Adipocyte (in vitro differentiated cells): ENCODE measurements around the gene LCN15.
"Not testable (repeated sequence)": the region's sequence is repeated elsewhere in the genome, so short reads cannot be mapped to it uniquely, and the experiment has no call there.

Source experiments
- DNase-seq: peaks from one replicate; pipeline ENCODE4 v3.0.0-alpha.2; 2015; ENCODE audit warnings: low read depth
- H3K27me3 ChIP-seq: replicated peaks from 2 replicates; pipeline ENCODE4 v1.7.0; 2013; ENCODE audit warnings: mild to moderate bottlenecking, low read length, moderate library complexity; ENCODE audit not compliant: control insufficient read depth, insufficient read depth
- H3K36me3 ChIP-seq: 2 replicates; pipeline ENCODE4 v1.7.0; 2013; ENCODE audit warnings: low read length, mild to moderate bottlenecking, moderate library complexity; ENCODE audit not compliant: control insufficient read depth, insufficient read depth, severe bottlenecking
- H3K4me1 ChIP-seq: 2 replicates; pipeline ENCODE4 v1.7.0; 2013; ENCODE audit warnings: mild to moderate bottlenecking, low read length, moderate library complexity; ENCODE audit not compliant: control insufficient read depth, insufficient read depth
- H3K4me3 ChIP-seq: 2 replicates; pipeline ENCODE4 v1.7.0; 2013; ENCODE audit warnings: mild to moderate bottlenecking, low read length, moderate library complexity
- H3K9ac ChIP-seq: 2 replicates; pipeline ENCODE4 v1.7.0; 2013; ENCODE audit warnings: mild to moderate bottlenecking, low read length, moderate library complexity
- H3K9me3 ChIP-seq: 2 replicates; pipeline ENCODE4 v1.7.0; 2013; ENCODE audit warnings: mild to moderate bottlenecking, low read length, moderate library complexity; ENCODE audit not compliant: control insufficient read depth

Gene LCN15

GRCh38 chr9:136759001-136759400 lies 5.3 kb downstream of the LCN15 start:
- DNase-seq, result no peak
- no peaks in the 10 kb centered on the region for H3K36me3 ChIP-seq
- peaks cover 13% of the 10 kb centered on the region for H3K9me3 ChIP-seq
- no peaks in the 10 kb centered on the region for H3K4me1 ChIP-seq
- no peak overlapping the region for H3K9ac ChIP-seq
- H3K4me3 ChIP-seq, result no peak overlapping the region
- peaks cover 21% of the 10 kb centered on the region for H3K27me3 ChIP-seq

GRCh38 chr9:136757751-136758140 lies 6.6 kb downstream of the LCN15 start:
- Histone ChIP-seq H3K4me3 (no peak overlapping the region), H3K9me3 (peaks cover 17% of the 10 kb centered on the region), H3K4me1 (no peaks in the 10 kb centered on the region), H3K36me3 (no peaks in the 10 kb centered on the region), H3K9ac (no peak overlapping the region), H3K27me3 (peaks cover 22% of the 10 kb centered on the region)
- DNase-seq, result no peak

GRCh38 chr9:136757328-136757727 lies 7.0 kb downstream of the LCN15 start:
- Histone ChIP-seq H3K4me1 (no peaks in the 10 kb centered on the region), H3K36me3 (no peaks in the 10 kb centered on the region), H3K9me3 (peaks cover 20% of the 10 kb centered on the region), H3K4me3 (no peak overlapping the region), H3K9ac (no peak overlapping the region), H3K27me3 (peaks cover 23% of the 10 kb centered on the region)
- no peak for DNase-seq

GRCh38 chr9:136756836-136757235 lies 7.5 kb downstream of the LCN15 start:
- DNase-seq, result no peak
- Histone ChIP-seq H3K9ac (no peak overlapping the region), H3K9me3 (peaks cover 25% of the 10 kb centered on the region), H3K4me3 (no peak overlapping the region), H3K36me3 (no peaks in the 10 kb centered on the region), H3K27me3 (peaks cover 27% of the 10 kb centered on the region), H3K4me1 (no peaks in the 10 kb centered on the region)

GRCh38 chr9:136756134-136756438 lies 8.2 kb downstream of the LCN15 start:
- Histone ChIP-seq H3K4me3 (no peak overlapping the region), H3K9me3 (peaks cover 32% of the 10 kb centered on the region), H3K4me1 (no peaks in the 10 kb centered on the region), H3K9ac (no peak overlapping the region), H3K27me3 (peaks cover 27% of the 10 kb centered on the region), H3K36me3 (no peaks in the 10 kb centered on the region)
- no peak for DNase-seq

GRCh38 chr9:136755302-136756133 lies 8.8 kb downstream of the LCN15 start:
- not testable (repeated sequence) for H3K36me3 ChIP-seq, H3K9ac ChIP-seq, H3K4me3 ChIP-seq, H3K4me1 ChIP-seq, DNase-seq
- H3K9me3 ChIP-seq, result peaks cover 33% of the 10 kb centered on the region
- H3K27me3 ChIP-seq, result peaks cover 27% of the 10 kb centered on the region

- Histone ChIP-seq H3K9ac (no peak overlapping the region), H3K4me1 (no peaks in the 10 kb centered on the region), H3K4me3 (no peak overlapping the region), H3K36me3 (no peaks in the 10 kb centered on the region), H3K9me3 (peaks cover 33% of the 10 kb centered on the region), H3K27me3 (peaks cover 23% of the 10 kb centered on the region)
- DNase-seq, result no peak
Observed at GRCh38 chr9:136754626-136755301, 9.6 kb downstream of the LCN15 start.

- Histone ChIP-seq H3K9me3 (peaks cover 33% of the 10 kb centered on the region), H3K4me3 (no peak overlapping the region), H3K27me3 (peaks cover 22% of the 10 kb centered on the region), H3K9ac (no peak overlapping the region), H3K36me3 (no peaks in the 10 kb centered on the region), H3K4me1 (no peaks in the 10 kb centered on the region)
- no peak for DNase-seq
Observed at GRCh38 chr9:136754059-136754572, 10.2 kb downstream of the LCN15 start.

GRCh38 chr9:136753371-136754058 lies 10.8 kb downstream of the LCN15 start:
- Histone ChIP-seq H3K4me3 (no peak overlapping the region), H3K36me3 (no peaks in the 10 kb centered on the region), H3K27me3 (peaks cover 22% of the 10 kb centered on the region), H3K4me1 (no peaks in the 10 kb centered on the region), H3K9me3 (peaks cover 33% of the 10 kb centered on the region), H3K9ac (no peak overlapping the region)
- DNase-seq, result no peak

GRCh38 chr9:136751814-136752213 lies 12.5 kb downstream of the LCN15 start:
- H3K4me1 ChIP-seq, result no peaks in the 10 kb centered on the region
- no peak for DNase-seq
- H3K36me3 ChIP-seq, result no peaks in the 10 kb centered on the region
- peaks cover 33% of the 10 kb centered on the region for H3K9me3 ChIP-seq
- H3K27me3 ChIP-seq, result peaks cover 17% of the 10 kb centered on the region
- no peak overlapping the region for H3K4me3 ChIP-seq
- H3K9ac ChIP-seq, result no peak overlapping the region

GRCh38 chr9:136751244-136751643 lies 13.1 kb downstream of the LCN15 start:
- no peak overlapping the region for H3K4me3 ChIP-seq
- DNase-seq, result no peak
- no peaks in the 10 kb centered on the region for H3K36me3 ChIP-seq
- H3K9me3 ChIP-seq, result peaks cover 31% of the 10 kb centered on the region
- no peaks in the 10 kb centered on the region for H3K4me1 ChIP-seq
- no peak overlapping the region for H3K9ac ChIP-seq
- H3K27me3 ChIP-seq, result peaks cover 17% of the 10 kb centered on the region
